Raji (cell line): ENCODE measurements around the gene LRRK1.
A peak's percentile ranks its signal among the peaks of the same experiment; 100 is the strongest.

Experiments
- POLR2A ChIP-seq: IDR thresholded peaks from 2 replicates; pipeline ENCODE4 v1.6.1; 2011; ENCODE audit warnings: low read depth, low read length, control low read depth; ENCODE audit not compliant: insufficient read depth

Gene LRRK1

DNA sequence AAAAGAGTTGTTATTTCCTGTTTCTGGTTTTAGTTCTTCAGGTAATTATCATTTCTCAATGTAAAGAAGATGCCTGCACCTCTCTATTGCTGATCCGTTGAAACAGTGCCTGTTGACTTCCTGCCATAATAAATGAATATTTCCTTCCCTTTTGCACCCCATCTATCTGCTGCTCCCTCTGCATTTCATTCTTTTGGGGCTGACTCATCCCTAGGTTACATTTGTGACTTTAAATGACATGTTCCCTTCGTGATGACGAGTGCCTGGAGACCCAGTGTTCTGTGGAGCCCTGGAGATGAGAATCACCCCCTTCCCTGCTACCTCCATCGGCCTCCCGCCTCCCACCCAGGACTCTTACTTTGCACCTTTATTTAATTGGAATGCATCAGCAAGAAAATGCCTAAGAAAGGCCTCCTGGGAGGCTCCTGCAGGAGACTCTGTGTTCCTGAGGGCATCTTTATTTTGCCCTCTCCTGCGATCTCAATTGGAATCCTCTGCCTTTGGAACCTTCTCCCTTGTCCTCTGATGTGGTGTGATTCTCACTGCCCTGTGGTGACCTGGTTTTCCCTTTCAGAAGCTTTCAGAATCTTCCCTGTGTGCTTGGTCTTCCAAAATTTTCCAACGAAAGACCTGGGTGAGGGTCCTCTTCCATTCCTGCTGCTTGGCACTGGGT, 13.7 kb downstream of the LRRK1 start:
- TF ChIP-seq POLR2A, result no peak

DNA sequence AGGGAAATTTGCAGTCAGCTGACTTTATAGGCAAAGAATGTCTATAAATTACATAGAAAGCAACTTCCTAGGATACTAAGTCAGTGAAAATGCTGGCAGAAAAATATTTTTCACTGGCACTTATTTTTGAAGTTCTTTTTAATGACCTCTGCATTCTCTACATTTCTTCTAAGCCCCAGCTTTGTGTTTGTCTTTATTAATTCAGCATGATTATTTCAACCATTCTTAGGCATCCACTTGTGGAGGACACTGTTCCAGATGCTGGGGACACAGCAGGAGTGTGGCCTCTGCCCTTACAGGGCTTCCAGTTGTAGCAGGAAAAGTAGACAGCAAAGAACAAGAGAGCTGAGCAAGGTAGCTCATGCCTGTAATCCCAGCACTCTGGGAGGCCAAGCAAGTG, 15.0 kb downstream of the LRRK1 start:
- TF ChIP-seq POLR2A, result no peak

DNA sequence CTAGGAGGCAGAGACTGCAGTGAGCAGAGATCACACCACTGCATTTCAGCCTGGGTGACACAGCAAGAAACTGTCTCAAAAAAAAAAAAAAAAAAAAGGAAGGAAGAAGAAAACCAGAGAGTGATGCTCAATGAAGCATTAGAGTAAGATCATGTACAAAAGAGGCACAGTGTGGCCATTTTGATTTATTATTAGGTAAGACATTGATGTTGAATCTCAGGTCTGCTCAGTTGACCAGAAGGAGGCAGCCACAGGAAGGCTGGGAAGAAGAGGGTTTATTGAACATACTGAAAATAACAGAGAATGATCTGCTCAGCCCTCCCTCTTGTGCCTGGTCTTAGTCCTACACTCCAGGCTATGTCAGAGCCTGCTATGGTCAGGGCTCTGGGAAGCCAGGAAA, 15.6 kb downstream of the LRRK1 start:
- 0 out of 2 replicates have a peak, but pooled peaks have one; percentile 29 for TF ChIP-seq POLR2A

DNA sequence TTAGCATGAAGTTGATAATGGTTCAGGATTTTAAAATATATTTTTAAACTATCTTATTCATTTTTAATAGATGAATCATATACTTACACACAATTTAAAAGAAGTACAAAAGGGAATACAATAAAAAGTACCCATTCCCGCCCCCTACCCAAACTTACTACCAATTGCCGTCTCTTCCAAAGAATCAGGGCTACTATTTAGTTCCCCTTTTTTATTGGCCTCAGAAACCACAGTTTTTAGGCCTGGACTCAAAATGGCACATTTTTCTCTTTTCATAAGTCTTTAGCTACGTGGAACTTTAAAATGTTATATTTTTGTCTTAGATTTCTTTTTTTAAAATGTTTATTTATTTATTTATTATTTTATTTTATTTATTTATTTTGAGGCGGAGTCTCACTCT, 18.0 kb downstream of the LRRK1 start:
- TF ChIP-seq POLR2A, result no peak

DNA sequence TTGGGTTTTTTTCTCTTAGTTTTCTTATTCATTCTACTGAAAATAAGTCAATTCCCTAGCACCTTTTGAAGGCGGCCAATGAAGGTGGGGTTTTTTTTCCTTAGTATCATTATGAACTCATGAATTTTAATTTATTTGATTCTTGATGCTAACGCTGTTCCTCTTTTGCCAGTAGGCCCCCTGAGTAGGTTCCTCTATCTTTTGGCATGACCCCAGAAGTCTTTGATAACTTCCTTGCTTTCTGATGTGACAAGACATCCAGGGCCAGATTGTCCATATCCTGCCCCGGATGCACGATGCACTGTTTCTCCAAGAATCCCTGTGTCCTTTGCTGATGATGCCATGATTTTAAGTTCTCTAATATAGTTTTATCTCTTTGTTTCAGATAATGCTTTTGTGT, 20.6 kb downstream of the LRRK1 start:
- no peak for TF ChIP-seq POLR2A

DNA sequence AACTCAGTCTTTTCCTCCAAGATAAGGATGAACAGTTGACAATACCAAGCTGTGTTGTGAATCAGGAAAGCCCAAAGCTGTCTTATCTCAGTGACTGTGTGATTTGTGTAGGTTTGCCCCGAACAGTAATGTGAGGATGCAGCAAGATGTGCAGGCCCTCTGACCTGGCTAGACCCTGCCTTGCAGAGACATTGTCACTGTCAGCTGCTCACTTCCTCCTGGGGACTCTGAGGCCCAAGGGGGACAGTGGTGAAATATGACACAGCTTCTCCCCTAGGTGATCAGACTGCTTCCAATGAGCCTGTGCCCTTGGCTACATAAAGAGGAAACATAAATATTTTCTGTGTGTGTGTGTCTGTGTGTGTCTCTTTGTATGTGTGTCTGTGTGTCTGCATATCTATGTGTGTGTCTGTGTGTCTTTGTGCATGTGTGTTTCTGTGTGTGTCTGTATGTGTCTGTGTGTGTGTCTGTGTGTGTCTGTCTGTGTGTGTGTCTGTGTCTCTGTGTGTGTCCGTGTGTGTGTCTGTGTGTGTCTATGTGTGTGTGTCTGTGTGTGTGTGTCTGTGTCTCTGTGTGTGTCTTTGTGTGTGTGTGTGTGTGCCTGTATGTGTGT, 21.7 kb downstream of the LRRK1 start:
- TF ChIP-seq POLR2A, result 0 out of 2 replicates have a peak, but pooled peaks have one; percentile 24

DNA sequence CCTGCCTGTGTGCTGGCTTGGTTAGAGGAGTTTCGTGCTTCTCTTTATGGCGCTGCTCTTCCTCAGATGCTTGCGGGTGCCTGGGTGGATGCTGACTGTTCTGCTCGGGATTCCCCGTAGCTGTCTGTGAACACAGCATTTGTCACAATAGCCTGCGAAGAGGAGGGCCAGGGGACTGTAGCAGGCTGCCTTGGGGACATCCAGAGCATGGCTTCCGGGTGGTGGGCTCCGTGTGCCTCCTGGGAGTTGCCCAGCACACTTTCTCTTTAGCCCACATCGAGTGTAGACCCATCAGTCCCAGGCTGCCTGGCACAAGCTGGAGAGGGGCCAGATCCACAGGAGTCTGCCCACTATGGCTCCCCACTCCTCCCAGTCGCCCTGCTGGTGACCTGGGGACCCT, 22.4 kb downstream of the LRRK1 start:
- TF ChIP-seq POLR2A, result 0 out of 2 replicates have a peak, but pooled peaks have one; percentile 33

DNA sequence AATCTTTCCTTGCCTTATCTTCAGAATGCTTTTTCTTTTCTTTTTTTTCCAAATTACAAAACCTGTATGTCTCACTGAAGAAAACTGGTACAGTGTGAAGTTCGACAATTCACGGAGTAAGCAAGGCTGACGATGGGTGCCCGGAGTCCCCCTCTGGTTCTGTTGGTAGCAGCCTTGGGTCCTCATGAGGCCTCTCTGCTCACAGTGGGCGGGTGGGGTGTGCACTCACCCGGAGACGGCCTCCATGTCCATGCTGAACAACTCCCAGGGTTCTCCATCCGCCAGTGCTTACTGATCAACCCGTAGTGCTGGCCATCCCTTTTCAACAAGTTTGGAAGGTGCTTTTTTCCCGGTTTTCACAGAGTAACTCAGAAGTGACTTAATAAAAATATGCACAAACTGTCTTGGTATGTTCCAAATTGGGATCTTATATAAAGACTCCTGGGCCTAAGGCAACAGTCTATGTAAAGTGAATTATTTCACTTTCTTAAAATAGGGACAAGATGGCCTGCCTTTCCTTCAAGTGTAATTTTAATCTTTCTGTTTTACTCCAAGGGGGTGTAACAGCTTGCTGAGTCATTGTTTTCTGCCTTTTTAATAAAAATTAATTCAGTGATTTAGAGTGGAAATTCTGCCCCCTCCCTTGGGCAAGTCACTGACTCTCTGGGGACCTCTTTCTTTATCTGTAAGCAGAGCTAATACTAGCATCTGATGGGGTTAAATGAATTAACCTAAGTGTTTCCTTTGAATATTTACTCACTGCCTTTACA, 23.7 kb downstream of the LRRK1 start:
- no peak for TF ChIP-seq POLR2A

DNA sequence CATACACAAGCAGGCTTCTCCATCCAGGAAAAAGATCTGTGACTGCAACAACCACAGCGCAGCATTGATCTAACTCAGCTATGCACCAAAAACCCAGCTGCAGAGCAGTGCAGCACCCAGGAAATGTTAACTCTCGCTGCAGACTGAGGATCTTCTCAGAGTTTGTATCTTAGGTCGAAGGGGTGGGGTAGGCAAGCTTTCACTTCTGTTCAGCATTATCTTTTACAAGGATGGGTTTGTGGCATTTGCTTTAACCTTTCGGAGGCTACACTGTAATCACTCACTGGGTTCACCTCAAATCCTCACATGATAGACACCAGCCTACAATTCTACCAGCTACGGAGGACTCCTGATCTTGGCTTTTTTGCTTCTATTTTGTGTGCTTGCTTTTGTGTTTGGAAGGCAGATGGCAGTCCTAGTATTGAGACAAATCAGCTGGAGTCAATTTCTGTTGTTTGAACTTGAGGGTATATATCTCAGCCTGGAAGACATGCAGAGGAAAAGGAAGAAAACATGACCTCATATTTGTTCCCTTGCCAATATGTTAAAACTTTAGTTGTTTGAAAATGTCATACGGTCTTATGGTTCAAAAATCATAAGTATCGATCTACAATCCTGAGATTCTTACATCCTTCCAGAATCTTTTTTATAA, 25.2 kb downstream of the LRRK1 start:
- TF ChIP-seq POLR2A, result no peak

DNA sequence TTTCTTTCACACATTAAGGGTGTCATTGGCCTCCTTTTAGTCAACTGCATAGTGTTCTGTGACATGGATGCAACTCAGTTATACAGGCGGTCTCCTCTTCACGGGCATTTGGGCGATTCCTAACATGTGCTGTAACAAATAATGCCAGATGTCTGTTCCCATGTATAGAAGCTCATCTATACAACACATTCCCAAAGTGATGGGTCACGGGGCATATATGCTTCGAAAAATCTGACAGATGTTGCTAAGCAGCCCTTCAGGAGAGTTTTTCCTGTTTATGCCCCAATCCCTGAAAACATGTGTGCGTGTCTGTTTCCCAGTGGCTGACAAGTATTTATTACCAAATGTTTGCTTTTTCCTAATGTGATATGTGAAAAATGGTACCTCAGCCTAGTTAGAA, 25.8 kb downstream of the LRRK1 start:
- no peak for TF ChIP-seq POLR2A

DNA sequence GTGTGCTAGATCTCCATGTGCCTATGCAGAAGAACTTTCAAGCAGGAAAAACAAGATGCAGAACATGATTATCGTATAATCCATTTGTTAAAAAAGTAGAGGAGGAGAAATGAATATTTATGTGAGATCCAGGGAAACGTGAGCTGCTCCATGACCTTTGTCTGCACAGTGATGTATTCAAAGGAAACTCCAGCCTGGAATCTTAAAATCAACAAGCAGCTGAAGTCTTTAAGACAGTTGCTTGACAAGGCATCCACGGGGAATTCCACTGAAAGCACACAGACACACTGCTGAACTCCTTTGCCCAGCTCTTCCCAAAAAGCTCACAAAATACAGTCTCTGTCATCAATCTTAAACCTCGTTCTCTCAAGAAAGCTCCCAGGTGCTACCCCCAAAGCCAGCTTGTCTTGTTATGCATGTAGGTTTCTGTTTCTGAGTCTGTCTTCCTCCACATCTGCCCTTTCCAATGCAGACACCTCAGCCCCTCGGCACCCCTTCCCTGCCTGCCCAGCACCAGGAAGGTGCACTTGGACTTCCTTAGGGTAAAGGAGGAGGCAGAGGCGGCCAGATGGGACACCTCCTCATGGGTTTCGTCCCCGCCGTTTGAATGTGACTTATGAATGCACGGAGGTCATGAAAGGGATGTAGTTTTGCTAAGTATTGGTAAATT, 28.7 kb downstream of the LRRK1 start:
- no peak for TF ChIP-seq POLR2A

DNA sequence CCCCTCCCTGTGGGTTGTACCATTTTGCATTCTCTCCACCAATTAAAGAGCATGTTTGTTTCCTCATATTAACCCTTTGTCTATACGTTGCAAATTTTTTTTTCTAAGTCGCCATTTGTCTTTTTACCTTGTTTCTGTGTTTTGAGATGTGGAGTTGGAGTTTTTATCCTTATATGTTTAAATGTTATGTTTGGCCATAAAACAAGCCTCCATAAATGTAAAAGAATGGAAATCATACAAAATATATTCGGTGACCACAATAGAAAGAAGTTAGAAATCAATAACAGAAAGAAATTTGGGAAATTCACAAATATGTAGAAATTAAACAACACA, 29.2 kb downstream of the LRRK1 start:
- no peak for TF ChIP-seq POLR2A

DNA sequence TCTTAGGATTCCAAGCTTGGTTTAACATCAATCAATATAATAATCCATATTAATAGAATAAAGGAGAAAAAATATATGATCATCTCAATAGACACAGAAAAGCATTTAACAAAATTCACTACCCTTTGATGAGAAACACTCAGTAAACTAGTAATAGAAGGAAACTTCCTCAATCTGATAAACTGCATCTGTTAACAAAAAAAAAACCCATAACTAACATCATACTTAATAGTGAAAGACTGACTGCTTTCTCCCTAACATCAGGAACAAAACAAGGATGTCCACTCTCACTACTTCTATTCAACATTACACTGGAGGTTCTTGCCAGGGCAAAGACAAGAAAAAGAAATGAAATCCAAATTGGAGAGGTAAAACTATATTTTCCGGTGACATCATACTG, 30.5 kb downstream of the LRRK1 start:
- TF ChIP-seq POLR2A, result no peak

DNA sequence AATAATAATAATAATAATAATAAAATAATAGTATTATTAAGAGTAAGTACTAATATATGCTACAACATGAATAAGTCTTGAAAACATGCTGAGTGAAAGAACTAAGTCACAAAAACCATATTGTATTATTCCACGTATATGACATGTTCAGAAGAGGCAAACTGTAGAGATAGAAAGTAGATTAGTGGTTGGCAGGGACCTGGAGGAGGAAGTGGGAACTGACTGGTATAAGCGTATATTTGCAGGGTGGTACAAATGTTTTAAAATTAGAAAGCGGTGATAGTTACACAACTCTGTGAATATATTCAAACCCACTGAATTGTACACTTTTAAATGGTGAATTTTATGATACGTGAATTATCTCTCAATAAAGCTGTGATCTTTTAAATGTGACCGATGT, 32.8 kb downstream of the LRRK1 start:
- TF ChIP-seq POLR2A, result no peak

DNA sequence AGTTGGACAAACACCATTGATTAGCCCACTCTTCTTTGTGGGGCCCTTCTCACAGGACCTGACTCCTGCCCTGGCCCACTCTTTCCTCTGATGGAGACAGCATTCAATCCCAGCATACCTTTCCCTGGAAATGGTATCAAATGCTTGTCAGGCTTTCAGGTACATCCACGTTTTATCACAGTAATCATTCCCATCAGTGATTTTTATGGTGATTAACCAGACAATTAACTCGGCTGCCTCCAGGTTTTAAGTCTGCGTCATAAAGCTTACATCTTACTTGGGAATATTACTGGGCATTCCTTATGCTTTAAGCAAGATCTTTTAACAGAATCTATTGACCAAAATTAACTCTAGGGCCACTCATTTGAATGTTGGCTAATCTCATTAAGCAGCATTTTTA, 33.4 kb downstream of the LRRK1 start:
- no peak for TF ChIP-seq POLR2A
